CD4-positive, alpha-beta memory T cell (primary cell): ENCODE results near the gene SLC4A1. TPM values are rescaled to one million over a fixed set of nuclear protein-coding genes. Genes with fewer than 3 reads are reported as not detected.

Experiments
- CTCF ChIA-PET: fragments of 350-600 bp; sonication (Branson Sonifier 250); formaldehyde crosslinking; loops from one replicate; lab custom pipeline; 2021; ENCODE audit warnings: inconsistent platforms; ENCODE audit not compliant: partially characterized antibody; lab: Charles Lee
- POLR2A ChIA-PET: fragments of 350-600 bp; sonication (Branson Sonifier 250); formaldehyde crosslinking; loops from one replicate; lab custom pipeline; 2021; ENCODE audit not compliant: partially characterized antibody; lab: Charles Lee
- DNase-seq, 5 donors: peaks; one replicate each; pipeline versions ENCODE4 v3.0.0 to v3.0.0-alpha.2; 2020 to 2022; ENCODE audit warnings: mixed read lengths in 1 of 5
- H3K27ac ChIP-seq: one replicate; pipeline ENCODE4 v1.7.0; 2013; ENCODE audit warnings: low read depth, low read length
- H3K27me3 ChIP-seq: 2 replicates; pipeline ENCODE4 v1.7.0; 2013; ENCODE audit warnings: mild to moderate bottlenecking, low read length, moderate library complexity; ENCODE audit not compliant: insufficient read depth
- H3K36me3 ChIP-seq: 2 replicates; pipeline ENCODE4 v1.7.0; 2013; ENCODE audit warnings: mild to moderate bottlenecking, low read length, moderate library complexity; ENCODE audit not compliant: insufficient read depth
- H3K4me1 ChIP-seq: 2 replicates; pipeline ENCODE4 v1.7.0; 2013; ENCODE audit warnings: mild to moderate bottlenecking, low read length, moderate library complexity; ENCODE audit not compliant: insufficient read depth
- H3K4me3 ChIP-seq, 2 donors: one replicate each; pipeline ENCODE4 v1.7.0; 2013; ENCODE audit warnings: low read length in 2 of 2, mild to moderate bottlenecking in 1 of 2
- H3K9me3 ChIP-seq, 2 donors: one replicate each; pipeline ENCODE4 v1.7.0; 2013; ENCODE audit warnings: low read length in 2 of 2, control low read depth in 1 of 2; ENCODE audit not compliant: control insufficient read depth in 1 of 2
- H3K27ac Mint-ChIP-seq, 7 donors: one replicate each; pipeline ENCODE4 v1.8.0; 2020 to 2021; ENCODE audit warnings: mixed read lengths in 7 of 7, mild to moderate bottlenecking in 6 of 7, inconsistent platforms in 3 of 7, moderate library complexity in 3 of 7
- H3K27me3 Mint-ChIP-seq, 2 donors: one replicate each; pipeline ENCODE4 v1.8.0; 2020 to 2021; ENCODE audit warnings: mixed read lengths in 2 of 2
- H3K36me3 Mint-ChIP-seq, 2 donors: one replicate each; pipeline ENCODE4 v1.8.0; 2020 to 2021; ENCODE audit warnings: mixed read lengths in 2 of 2, inconsistent platforms in 1 of 2, mild to moderate bottlenecking in 1 of 2
- H3K4me1 Mint-ChIP-seq, 4 donors: one replicate each; pipeline ENCODE4 v1.8.0; 2020 to 2021; ENCODE audit warnings: mixed read lengths in 4 of 4, mild to moderate bottlenecking in 1 of 4
- H3K4me3 Mint-ChIP-seq, 8 donors: one replicate each; pipeline ENCODE4 v1.8.0; 2020 to 2021; ENCODE audit warnings: mixed read lengths in 8 of 8, mild to moderate bottlenecking in 7 of 8, moderate library complexity in 6 of 8, inconsistent platforms in 3 of 8
- H3K9me3 Mint-ChIP-seq, 8 donors: one replicate each; pipeline ENCODE4 v1.8.0; 2020 to 2021; ENCODE audit warnings: mixed read lengths in 8 of 8, mild to moderate bottlenecking in 5 of 8, inconsistent platforms in 3 of 8, moderate library complexity in 1 of 8
- intact Hi-C: fragments of 100-400 bp; cut with micrococcal nuclease; formaldehyde crosslinking; loops from one replicate; pipeline ENCODE4 v1.15.1; 2023
- polyA plus RNA-seq, 2 donors: library from polyadenylated mRNA; unstranded; fragments of 300-500 nt; fragmentation: Illumina TruSeq; gene quantifications; one replicate each; pipeline ENCODE4 v1.2.3, GENCODE V29; 2021
- total RNA-seq, 2 experiments: library from RNA; stranded (reverse); gene quantifications; one replicate each; pipeline ENCODE4 v1.2.3, GENCODE V29; 2021

SLC4A1 gene
- total RNA-seq (not detected), polyA plus RNA-seq (not detected)

DNA sequence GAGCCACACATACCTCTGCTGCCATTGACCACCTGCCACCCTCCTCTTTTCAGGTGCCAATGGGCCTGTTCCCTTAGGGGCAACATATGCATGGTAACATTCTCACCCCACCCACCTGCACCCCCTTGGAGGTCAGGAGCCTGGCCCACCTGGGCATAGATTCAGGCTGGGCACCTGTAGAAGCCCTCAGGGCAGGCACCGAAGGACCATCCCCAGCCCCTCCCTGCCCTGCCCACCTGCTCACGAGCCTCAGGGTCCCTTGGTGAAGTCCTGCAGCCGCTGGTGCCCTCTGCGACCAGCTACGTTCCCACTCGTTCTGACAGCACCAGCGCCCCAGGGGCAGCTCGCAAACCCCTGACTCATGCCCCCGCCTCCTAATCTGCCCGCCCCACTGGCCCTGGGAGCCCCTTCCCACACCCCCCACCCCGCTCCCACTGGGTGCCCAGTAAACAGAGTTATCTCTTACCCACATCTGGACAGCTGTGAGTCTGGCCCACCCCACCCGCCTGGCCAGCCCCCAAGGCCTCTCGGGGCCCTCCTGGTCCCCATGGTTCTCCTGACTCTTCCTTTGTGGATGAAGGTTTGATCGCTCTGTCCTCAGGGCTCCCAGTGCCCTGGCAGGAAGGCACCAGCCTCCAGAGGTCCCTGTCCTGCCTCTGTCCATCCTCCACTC is at the start of gene SLC4A1:
TSS of gene SLC4A1 (minus strand) at position 318 of the 673 bp plus-strand sequence. CDS start 5,269 bp downstream, outside the sequence.
- Mint-ChIP-seq H3K27me3 (peaks cover 2 to 3% of the 10 kb centered on the region in 2 donors), H3K27ac (peak within 1 kb of the TSS in 1 of 7 donors; percentile 69), H3K9me3 (no peaks in the 10 kb centered on the region), H3K36me3 (no peaks in the 10 kb centered on the region), H3K4me1 (no peaks in the 10 kb centered on the region), H3K4me3 (no peak within 1 kb of the TSS)
- DNase-seq = no peak
- H3K27ac ChIP-seq = no peak within 1 kb of the TSS
- no peaks in the 10 kb centered on the region for H3K4me1 ChIP-seq
- POLR2A ChIA-PET = no interaction called here
- intact Hi-C loops = no loop called here
- no peaks in the 10 kb centered on the region for H3K9me3 ChIP-seq
- no peak within 1 kb of the TSS for H3K4me3 ChIP-seq
- CTCF ChIA-PET = interaction anchor here (0.9 to 1.0 kb wide), 2 partner anchors 19 to 20 kb away, joined by 3 read pairs; no protein-coding TSS in a partner anchor
- no peaks in the 10 kb centered on the region for H3K27me3 ChIP-seq
- no peaks in the 10 kb centered on the region for H3K36me3 ChIP-seq

DNA sequence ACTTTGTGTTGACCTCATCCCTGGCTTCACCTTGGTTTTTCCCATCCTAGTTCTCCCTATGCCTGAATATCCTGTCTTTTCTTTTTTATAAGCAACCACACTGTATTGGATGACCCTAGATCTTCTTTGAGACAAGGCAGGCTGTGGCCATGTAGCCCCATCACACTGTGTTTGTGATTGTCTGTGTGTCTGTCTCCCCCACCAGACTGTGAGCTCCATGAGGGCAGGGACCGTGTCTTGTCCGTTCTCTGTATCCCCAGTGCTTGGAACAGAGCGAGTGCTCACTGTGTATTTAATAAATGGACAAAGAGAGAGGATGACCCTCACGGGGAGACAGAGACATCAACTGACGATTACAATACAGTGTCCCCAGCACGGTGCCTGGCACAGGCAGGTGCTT is 49.6 kb upstream of the SLC4A1 start:
- ChIA-PET CTCF (interaction anchor here (1.6 to 3.7 kb wide), 2 partner anchors 13 to 107 kb away, joined by 3 to 14 read pairs; no protein-coding TSS in a partner anchor), POLR2A (interaction anchor here (1.0 to 1.6 kb wide), 7 partner anchors 8 to 194 kb away, joined by 3 to 6 read pairs (median 4); partner anchors contain the start of gene HDAC5)
- peaks cover 13% of the 10 kb centered on the region for H3K36me3 ChIP-seq
- H3K4me1 ChIP-seq = peaks cover 15% of the 10 kb centered on the region
- Mint-ChIP-seq H3K4me3 (peak overlapping the region in 3 of 8 donors; percentile 6 to 52 (median 27)), H3K27me3 (peaks cover 19 to 27% of the 10 kb centered on the region in 2 donors), H3K36me3 (peaks cover 6 to 18% of the 10 kb centered on the region in 2 donors), H3K9me3 (peaks cover 0 to 2% (median 0%) of the 10 kb centered on the region in 8 donors), H3K4me1 (peaks cover 12 to 24% (median 14%) of the 10 kb centered on the region in 4 donors), H3K27ac (peak overlapping the region in 1 of 7 donors; percentile 2)
- H3K9me3 ChIP-seq = no peaks in the 10 kb centered on the region
- H3K27me3 ChIP-seq = peaks cover 13% of the 10 kb centered on the region
- H3K27ac ChIP-seq = no peak overlapping the region
- intact Hi-C loops = no loop called here
- H3K4me3 ChIP-seq = no peak overlapping the region
- DNase-seq = no peak

DNA sequence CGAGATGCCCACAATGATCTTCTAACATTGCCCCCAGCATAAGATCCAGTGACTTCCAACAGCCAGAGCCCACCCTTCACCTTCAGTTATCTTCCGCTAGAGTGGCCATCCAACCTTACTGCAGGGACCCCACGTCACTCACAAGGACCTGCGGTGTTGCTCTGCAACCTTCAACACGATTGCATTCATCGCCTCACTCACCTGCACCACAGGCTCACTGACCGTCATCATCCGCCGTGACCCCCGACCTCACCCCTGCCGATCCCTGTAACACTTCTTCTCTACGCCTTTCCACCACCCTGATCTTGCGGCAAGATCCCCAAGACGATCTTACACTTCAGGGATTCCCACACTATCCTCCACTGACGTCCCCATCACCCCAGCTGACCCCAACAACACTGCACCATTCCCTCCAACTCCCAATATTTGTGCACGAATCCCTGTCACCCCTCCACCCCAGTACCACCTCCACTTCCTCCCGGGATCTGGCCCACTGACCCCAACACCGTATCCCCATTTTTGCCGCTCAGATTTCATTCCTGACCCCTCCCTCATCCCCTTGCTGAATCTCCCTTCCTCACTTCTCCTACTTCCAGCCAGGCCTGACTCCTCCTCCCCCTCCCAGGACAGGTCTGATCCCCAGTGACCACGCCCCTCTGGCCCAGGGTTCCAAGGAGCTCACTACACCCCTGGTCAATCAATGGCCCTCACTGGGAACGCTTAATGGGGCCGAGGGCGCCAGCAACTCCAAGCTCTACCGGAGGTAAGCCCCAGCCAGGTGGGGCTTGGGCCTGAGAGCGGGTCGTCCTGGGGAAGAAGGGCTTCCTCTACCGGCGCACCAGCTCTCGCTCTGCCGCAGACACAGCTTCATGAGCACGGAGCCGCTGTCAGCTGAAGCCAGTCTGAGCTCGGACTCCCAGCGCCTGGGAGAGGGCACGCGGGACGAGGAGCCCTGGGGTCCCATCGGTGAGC is 48.1 kb upstream of the SLC4A1 start:
- H3K4me3 ChIP-seq = no peak overlapping the region
- peaks cover 13% of the 10 kb centered on the region for H3K27me3 ChIP-seq
- peaks cover 15% of the 10 kb centered on the region for H3K4me1 ChIP-seq
- POLR2A ChIA-PET = interaction anchor here (0.5 to 2.9 kb wide), 8 partner anchors 8 to 129 kb away, joined by 3 to 14 read pairs (median 4); partner anchors contain the start of genes SLC25A39, TMUB2 and UBTF
- H3K9me3 Mint-ChIP-seq = peaks cover 0 to 2% (median 0%) of the 10 kb centered on the region in 8 donors
- peak overlapping the region; percentile 56 to 87 (median 70) for H3K4me3 Mint-ChIP-seq
- DNase-seq = no peak
- peak overlapping the region in 3 of 7 donors; percentile 1 to 81 (median 4) for H3K27ac Mint-ChIP-seq
- H3K9me3 ChIP-seq = no peaks in the 10 kb centered on the region
- peaks cover 11 to 19% (median 13%) of the 10 kb centered on the region in 4 donors for H3K4me1 Mint-ChIP-seq
- CTCF ChIA-PET = interaction anchor here (0.9 to 3.7 kb wide), 3 partner anchors 14 to 106 kb away, joined by 3 to 14 read pairs (median 3); no protein-coding TSS in a partner anchor
- H3K27ac ChIP-seq = no peak overlapping the region
- peaks cover 12% of the 10 kb centered on the region for H3K36me3 ChIP-seq
- peaks cover 6 to 11% of the 10 kb centered on the region in 2 donors for H3K36me3 Mint-ChIP-seq
- peaks cover 22 to 30% of the 10 kb centered on the region in 2 donors for H3K27me3 Mint-ChIP-seq
- intact Hi-C loops = no loop called here

DNA sequence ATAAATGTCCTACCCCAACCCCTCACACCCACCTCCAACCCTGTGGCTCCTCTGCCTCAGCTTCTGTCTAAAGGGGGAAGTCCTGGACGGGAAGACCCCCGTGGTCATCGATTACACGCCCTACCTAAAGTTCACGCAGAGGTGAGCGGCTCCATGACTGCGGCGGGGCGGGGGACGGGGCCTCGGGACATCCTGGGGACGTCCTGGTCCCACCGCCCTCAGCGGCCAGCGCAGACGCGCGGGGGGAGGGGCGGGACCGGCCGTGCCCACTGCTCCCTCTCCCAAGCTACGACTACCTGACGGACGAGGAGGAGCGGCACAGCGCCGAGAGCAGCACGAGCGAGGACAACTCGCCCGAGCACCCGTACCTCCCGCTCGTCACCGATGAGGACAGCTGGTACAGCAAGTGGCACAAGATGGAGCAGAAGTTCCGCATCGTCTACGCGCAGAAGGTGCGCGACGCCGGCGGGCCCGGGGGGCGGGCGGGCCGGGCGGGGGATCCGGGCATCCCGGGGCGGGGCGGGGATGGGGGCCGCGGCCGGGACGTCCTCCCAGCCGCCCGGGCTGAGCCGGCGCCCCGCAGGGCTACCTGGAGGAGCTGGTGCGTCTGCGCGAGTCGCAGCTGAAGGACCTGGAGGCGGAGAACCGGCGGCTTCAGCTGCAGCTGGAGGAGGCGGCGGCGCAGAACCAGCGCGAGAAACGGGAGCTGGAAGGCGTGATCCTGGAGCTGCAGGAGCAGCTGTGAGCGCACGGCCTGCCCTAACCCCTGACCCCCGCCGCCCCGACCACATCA is 47.1 kb upstream of the SLC4A1 start:
- peak overlapping the region in 1 of 2 donors; percentile 21 for H3K4me3 ChIP-seq
- ChIA-PET CTCF (interaction anchor here (0.8 to 0.9 kb wide), 2 partner anchors 17 to 31 kb away, joined by 3 read pairs; no protein-coding TSS in a partner anchor), POLR2A (interaction anchor here (0.6 to 2.9 kb wide), 8 partner anchors 9 to 1498 kb away, joined by 3 to 14 read pairs (median 4); partner anchors contain the start of genes SLC25A39 and UBTF)
- peaks cover 11 to 19% (median 13%) of the 10 kb centered on the region in 4 donors for H3K4me1 Mint-ChIP-seq
- peak overlapping the region in 1 of 7 donors; percentile 4 for H3K27ac Mint-ChIP-seq
- H3K4me3 Mint-ChIP-seq = peak overlapping the region; percentile 56 to 87 (median 68)
- peaks cover 6 to 8% of the 10 kb centered on the region in 2 donors for H3K36me3 Mint-ChIP-seq
- H3K27me3 ChIP-seq = peaks cover 13% of the 10 kb centered on the region
- H3K27me3 Mint-ChIP-seq = peaks cover 22 to 33% of the 10 kb centered on the region in 2 donors
- peaks cover 0 to 2% (median 0%) of the 10 kb centered on the region in 8 donors for H3K9me3 Mint-ChIP-seq
- H3K9me3 ChIP-seq = no peaks in the 10 kb centered on the region
- intact Hi-C loops = no loop called here
- peaks cover 15% of the 10 kb centered on the region for H3K4me1 ChIP-seq
- peak in 4 of 5 donors; percentile 26 to 37 (median 32) for DNase-seq
- H3K36me3 ChIP-seq = peaks cover 4% of the 10 kb centered on the region
- H3K27ac ChIP-seq = no peak overlapping the region

DNA sequence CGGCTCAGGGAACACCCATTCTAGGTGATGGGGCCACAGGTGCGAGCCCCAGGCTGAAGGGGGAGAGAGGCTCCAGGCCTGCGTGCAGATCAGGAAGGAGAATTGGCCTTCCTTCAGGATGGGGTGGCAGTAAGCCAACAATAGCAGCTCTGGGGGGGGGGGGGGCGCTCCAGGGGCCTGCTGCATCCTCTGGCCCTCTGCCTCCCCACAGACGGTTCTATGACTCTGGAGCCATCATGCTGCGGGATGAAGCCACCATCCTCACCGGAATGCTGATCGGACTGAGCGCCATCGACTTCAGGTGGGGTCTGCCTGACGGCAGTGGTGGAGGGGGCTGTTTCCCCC is 46.6 kb upstream of the SLC4A1 start:
- Mint-ChIP-seq H3K27me3 (peaks cover 22 to 38% of the 10 kb centered on the region in 2 donors), H3K4me1 (peaks cover 13 to 24% (median 15%) of the 10 kb centered on the region in 4 donors), H3K9me3 (peaks cover 0 to 2% (median 0%) of the 10 kb centered on the region in 8 donors), H3K4me3 (peak overlapping the region; percentile 48 to 75 (median 57)), H3K36me3 (peaks cover 4 to 7% of the 10 kb centered on the region in 2 donors), H3K27ac (no peak overlapping the region)
- CTCF ChIA-PET = interaction anchor here (0.8 kb wide), 1 partner anchor 31 kb away, joined by 3 read pairs; no protein-coding TSS in a partner anchor
- POLR2A ChIA-PET = interaction anchor here (0.6 to 2.9 kb wide), 6 partner anchors 10 to 1498 kb away, joined by 3 to 14 read pairs (median 4); partner anchors contain the start of gene SLC25A39
- no peaks in the 10 kb centered on the region for H3K9me3 ChIP-seq
- intact Hi-C loops = no loop called here
- H3K36me3 ChIP-seq = peaks cover under 1% of the 10 kb centered on the region
- H3K27me3 ChIP-seq = peaks cover 13% of the 10 kb centered on the region
- H3K4me3 ChIP-seq = peak overlapping the region in 1 of 2 donors; percentile 21
- H3K4me1 ChIP-seq = peaks cover 15% of the 10 kb centered on the region
- no peak overlapping the region for H3K27ac ChIP-seq
- DNase-seq = no peak

DNA sequence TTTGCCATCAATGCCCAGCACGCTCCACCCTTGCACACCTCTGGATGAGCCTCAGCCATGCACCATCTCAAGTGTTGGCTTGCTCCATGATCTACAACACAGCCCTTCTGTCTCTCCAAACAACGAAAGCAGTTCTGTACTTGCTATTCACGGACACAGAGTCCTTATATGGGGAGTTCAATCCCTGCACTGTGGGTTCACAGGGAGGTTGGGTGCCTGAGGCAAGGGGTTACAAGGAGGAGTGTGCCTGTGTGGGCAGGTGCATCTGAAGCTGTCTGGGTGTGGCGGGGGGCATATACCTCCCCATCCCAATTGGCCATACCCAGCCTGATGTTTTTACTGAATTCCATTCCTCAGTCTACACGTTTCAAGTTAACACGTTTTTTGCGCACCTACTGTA is 46.1 kb upstream of the SLC4A1 start:
- peaks cover 0 to 3% of the 10 kb centered on the region in 2 donors for H3K36me3 Mint-ChIP-seq
- peaks cover 14 to 27% (median 17%) of the 10 kb centered on the region in 4 donors for H3K4me1 Mint-ChIP-seq
- no peak for DNase-seq
- POLR2A ChIA-PET = interaction anchor here (1.2 to 2.9 kb wide), 3 partner anchors 10 to 953 kb away, joined by 3 to 14 read pairs (median 10); partner anchors contain the start of gene SLC25A39
- intact Hi-C loops = no loop called here
- H3K4me3 ChIP-seq = no peak overlapping the region
- no peaks in the 10 kb centered on the region for H3K36me3 ChIP-seq
- H3K27ac Mint-ChIP-seq = peak overlapping the region in 1 of 7 donors; percentile 76
- no peaks in the 10 kb centered on the region for H3K9me3 ChIP-seq
- H3K27me3 Mint-ChIP-seq = peaks cover 22 to 38% of the 10 kb centered on the region in 2 donors
- peaks cover 19% of the 10 kb centered on the region for H3K4me1 ChIP-seq
- peaks cover 0 to 2% (median 0%) of the 10 kb centered on the region in 8 donors for H3K9me3 Mint-ChIP-seq
- no peak overlapping the region for H3K27ac ChIP-seq
- H3K27me3 ChIP-seq = peaks cover 13% of the 10 kb centered on the region
- peak overlapping the region; percentile 48 to 75 (median 57) for H3K4me3 Mint-ChIP-seq
- CTCF ChIA-PET = interaction anchor here (0.8 kb wide), 1 partner anchor 32 kb away, joined by 3 read pairs; no protein-coding TSS in a partner anchor
